Esophagus muscularis mucosa (tissue), 4 donors: Measurements from ENCODE around the gene PCDHGA4.

Source experiments
- EP300 ChIP-seq: sonication (generic); formaldehyde crosslinking; IDR thresholded peaks from one replicate; pipeline ENCODE4 v1.6.1; 2017; ENCODE audit warnings: antibody characterized with exemption
- POLR2A ChIP-seq: fragments of 450-650 bp; IDR thresholded peaks from one replicate; pipeline ENCODE4 v1.6.1; 2017; ENCODE audit warnings: antibody characterized with exemption, moderate library complexity, mild to moderate bottlenecking, low read depth
- POLR2AphosphoS5 ChIP-seq, 2 donors: sonication (generic); formaldehyde crosslinking; IDR thresholded peaks; one replicate each; pipeline ENCODE4 v1.6.1; 2017; ENCODE audit warnings: antibody characterized with exemption in 2 of 2
- TF ChIP-seq, protein P1 (sequence below), 3 experiments: fragments of 200-600 bp in 2 of 3; fragments of 450-650 bp in 1 of 3; sonication (generic) in 2 of 3; IDR thresholded peaks; one replicate each; pipeline ENCODE4 v1.5.1; 2017 to 2019; ENCODE audit warnings: antibody characterized with exemption in 3 of 3, mild to moderate bottlenecking in 2 of 3, moderate library complexity in 1 of 3

DNA sequence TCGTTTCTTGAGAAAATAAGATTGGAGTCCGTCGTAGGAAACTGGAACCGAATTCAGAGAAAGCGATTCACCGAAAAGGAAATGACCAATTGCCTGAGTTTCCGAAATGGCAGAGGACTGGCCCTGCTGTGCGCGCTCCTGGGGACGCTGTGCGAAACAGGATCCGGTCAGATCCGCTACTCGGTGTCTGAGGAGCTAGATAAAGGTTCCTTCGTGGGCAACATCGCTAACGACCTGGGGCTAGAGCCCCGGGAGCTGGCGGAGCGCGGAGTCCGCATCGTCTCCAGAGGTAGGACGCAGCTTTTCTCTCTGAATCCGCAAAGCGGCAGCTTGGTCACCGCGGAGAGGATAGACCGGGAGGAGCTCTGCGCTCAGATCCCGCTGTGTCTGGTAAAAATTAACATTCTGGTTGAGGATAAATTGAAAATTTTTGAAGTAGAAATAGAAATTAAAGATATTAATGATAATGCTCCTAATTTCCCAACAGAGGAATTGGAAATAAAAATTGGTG, 10.8 kb upstream of the PCDHGA4 start:
- TF ChIP-seq, protein P1, sequence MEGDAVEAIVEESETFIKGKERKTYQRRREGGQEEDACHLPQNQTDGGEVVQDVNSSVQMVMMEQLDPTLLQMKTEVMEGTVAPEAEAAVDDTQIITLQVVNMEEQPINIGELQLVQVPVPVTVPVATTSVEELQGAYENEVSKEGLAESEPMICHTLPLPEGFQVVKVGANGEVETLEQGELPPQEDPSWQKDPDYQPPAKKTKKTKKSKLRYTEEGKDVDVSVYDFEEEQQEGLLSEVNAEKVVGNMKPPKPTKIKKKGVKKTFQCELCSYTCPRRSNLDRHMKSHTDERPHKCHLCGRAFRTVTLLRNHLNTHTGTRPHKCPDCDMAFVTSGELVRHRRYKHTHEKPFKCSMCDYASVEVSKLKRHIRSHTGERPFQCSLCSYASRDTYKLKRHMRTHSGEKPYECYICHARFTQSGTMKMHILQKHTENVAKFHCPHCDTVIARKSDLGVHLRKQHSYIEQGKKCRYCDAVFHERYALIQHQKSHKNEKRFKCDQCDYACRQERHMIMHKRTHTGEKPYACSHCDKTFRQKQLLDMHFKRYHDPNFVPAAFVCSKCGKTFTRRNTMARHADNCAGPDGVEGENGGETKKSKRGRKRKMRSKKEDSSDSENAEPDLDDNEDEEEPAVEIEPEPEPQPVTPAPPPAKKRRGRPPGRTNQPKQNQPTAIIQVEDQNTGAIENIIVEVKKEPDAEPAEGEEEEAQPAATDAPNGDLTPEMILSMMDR (IDR thresholded peaks at IDR 0.05): no peak
- TF ChIP-seq EP300: no peak
- TF ChIP-seq POLR2A: no peak
- TF ChIP-seq POLR2AphosphoS5 (IDR thresholded peaks at IDR 0.05): no peak
